G401 (cell line): ENCODE results near the gene TMEM123. TPM values are rescaled to one million over a fixed set of nuclear protein-coding genes. Genes with fewer than 3 reads are reported as not detected.
"Not testable (repeated sequence)": the region's sequence is repeated elsewhere in the genome, so short reads cannot be mapped to it uniquely, and the experiment has no call there.

Source experiments
- DNase-seq: peaks from one replicate; pipeline ENCODE4 v3.0.0-alpha.2; 2015; ENCODE audit warnings: low spot score
- in situ Hi-C: cut with HindIII; loops from 2 replicates; pipeline ENCODE4 v1.10.0; 2016; ENCODE audit warnings: low sequenced_read_pairs, mixed read lengths
- total RNA-seq: library from RNA; depleted of rRNA; stranded (reverse); fragments of >200 nt; shearing (Covaris generic); gene quantifications from 2 replicates; pipeline ENCODE4 v1.2.3, GENCODE V29; 2014

The TMEM123 gene
- total RNA-seq, 1 experiment from 2014 or later, result 104 TPM

DNA sequence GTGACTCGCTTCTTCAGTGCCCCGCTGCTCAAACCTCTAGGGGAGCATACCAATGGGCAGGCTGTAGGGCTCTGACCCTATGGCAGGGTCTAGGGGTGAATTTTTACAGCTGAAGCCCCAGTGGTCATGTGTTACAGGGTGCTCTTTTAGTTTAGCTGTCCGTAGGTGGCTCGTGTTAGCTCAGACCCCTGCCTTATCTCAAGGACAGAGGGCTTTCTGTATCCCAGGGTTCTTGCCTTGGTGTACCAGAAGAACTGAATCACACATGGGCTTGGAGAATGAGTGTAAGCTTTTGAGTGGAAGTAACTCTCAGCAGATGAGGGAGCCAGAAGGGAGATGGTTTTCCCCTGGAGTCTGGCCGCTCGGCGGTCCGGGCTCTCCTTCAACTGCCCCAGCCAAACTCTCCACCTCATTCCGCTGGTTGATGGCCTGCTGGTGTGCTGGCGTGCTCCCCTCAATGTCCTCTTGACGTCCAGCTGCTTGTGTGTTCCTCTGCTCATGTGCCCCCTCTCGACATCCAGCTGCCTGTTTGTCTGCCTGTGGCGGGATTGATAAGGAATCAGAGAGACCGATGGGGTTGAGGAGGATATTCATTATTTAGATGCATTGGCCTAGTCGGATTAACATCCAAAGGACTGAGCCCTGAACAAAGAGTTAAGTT, 68.0 kb downstream of the TMEM123 start:
- no peak for DNase-seq
- in situ Hi-C loops, result no loop called here

DNA sequence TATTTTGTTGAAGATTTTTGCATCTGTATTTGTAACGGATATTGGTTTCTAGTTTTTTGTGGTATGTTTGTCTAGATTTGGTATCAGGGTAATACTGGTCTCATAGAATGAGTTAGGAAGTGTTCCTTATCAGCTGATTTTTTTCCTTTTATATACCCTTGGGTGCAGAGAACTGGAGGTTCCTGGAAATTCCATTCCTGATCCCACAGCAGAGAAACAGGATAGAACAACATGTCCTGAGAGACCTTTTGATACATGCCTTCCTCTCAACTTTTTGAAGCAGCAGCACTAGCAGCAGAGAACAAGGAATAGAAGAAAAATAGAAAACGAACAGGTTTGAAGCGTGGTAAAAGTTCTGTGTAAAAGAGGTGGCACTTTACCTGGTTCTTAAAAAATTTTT, 68.7 kb downstream of the TMEM123 start:
- in situ Hi-C loops, result no loop called here

DNA sequence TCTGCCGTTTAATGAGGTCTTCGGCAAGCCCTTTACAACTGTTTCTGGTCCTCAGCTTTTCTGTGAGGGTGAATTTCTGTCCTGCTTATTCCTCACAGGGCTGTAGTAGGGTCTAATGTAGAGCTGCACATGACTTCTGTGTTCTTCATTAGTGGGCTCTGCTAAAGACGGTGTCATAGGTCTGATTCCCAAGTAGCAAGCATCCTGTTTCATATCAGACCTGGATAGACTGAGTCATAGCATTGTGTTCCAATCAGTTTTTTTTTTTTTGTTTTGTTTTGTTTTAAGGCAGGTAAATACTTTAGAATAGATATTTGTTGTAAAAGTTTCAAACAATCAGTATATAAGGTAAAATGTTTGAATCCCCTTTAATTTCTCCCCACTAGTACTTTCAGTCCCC, 70.2 kb downstream of the TMEM123 start:
- in situ Hi-C loops, result no loop called here
- DNase-seq, result no peak

More for the DNA sequence above, 68.7 kb downstream of the TMEM123 start:
- DNase-seq, result no peak

DNA sequence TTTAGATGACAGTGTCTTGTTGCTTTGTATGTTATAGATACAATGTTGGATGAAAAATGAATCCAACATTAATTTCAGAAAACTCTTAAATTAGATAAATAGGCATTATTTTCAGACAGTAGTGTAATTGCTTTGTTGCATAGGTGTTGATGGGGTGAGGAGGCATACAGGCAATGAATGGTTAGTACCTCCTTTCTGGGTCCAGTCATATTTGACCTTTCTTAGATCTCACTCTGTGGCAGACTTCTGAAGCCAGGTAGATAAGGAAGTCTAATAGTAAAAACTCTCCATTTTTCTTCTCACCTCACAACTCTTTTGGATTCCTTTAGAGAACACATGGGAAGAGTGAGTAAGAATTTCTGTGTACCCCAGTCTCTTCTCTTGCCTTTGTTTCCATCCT, 73.7 kb downstream of the TMEM123 start:
- in situ Hi-C loops, result no loop called here
- no peak for DNase-seq

DNA sequence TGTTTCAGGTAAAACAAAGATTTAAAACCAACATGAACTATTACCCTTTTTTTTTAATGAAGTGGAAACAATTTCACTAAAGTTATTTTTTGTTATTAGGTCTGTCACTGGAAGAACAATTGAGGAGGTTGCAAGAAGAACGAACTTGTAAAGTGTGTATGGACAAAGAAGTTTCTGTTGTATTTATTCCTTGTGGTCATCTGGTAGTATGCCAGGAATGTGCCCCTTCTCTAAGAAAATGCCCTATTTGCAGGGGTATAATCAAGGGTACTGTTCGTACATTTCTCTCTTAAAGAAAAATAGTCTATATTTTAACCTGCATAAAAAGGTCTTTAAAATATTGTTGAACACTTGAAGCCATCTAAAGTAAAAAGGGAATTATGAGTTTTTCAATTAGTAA, 74.7 kb downstream of the TMEM123 start:
- in situ Hi-C loops, result no loop called here
- no peak for DNase-seq

DNA sequence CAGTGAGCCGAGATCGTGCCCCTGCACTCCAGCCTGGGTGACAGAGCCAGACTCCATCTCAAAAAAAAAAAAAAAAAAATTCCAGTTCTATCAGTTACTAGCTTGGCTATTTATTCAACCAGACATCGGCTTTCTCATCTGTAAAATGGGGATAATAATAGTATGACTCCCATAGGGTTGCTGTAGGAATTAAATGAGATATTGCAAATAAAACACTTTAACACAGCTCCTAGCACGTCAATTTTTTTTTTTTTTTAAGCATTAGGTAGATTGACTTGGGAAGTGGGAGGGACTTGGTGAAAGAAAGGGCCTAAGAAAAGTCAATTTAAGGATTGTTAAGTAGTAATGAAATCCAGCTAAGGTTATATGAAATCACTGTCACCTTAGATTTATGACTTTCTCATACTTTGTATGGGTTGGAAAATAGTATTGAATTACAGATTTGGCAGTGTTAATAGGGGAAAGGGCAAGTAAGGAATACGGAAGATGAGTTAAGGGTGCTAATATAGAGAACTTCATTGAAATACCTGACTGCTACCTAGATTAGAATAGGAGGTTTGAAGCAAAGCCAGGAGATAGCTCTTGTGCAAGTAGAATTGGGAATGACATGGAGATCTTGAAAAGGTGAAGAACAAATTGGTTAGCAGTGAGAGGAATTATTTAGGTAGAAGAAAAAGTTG, 76.7 kb downstream of the TMEM123 start:
- DNase-seq, result no peak
- in situ Hi-C loops, result no loop called here

DNA sequence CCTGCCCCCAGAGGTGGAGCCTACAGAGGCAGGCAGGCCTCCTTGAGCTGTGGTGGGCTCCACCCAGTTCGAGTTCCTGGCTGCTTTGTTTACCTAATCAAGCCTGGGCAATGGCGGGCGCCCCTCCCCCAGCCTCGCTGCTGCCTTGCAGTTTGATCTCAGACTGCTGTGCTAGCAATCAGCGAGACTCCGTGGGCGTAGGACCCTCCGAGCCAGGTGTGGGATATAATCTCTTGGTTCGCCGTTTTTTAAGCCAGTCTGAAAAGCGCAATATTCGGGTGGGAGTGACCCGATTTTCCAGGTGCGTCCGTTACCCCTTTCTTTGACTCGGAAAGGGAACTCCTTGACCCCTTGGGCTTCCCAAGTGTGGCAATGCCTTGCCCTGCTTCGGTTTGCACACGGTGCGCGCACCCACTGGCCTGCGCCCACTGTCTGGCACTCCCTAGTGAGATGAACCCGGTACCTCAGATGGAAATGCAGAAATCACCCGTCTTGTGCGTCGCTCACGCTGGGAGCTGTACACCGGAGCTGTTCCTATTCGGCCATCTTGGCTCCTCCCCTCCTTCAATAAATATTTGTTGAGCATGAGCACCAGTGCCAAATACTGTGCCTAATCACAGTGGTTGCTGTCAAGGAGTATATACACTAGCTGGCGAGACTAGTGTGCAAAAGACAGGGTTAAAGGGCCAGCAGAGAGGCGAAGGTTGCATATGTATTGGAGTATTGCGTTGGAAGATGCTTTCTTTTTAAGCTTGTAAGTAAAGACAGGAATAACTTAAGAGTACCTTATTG, 77.7 kb downstream of the TMEM123 start:
- in situ Hi-C loops, DNase-seq: not testable (repeated sequence)

DNA sequence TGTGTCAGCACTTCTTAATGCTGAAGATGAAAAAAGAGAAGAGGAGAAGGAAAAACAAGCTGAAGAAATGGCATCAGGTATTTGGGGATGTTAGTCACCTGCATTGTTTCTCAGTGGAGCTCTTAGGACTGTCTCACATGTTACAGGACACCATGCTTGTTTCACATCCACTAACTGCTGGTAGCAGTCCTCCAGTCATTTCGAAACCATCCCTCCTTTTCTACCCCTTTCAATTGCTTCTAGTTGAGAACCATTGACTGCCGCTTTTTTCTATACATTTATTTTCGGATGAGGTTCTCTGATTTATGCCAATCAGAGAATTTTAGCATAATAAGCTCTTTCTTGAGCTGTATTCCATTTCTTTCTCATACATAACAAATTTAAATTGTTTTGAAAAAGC, 84.1 kb downstream of the TMEM123 start:
- DNase-seq, result no peak
- in situ Hi-C loops, result no loop called here

DNA sequence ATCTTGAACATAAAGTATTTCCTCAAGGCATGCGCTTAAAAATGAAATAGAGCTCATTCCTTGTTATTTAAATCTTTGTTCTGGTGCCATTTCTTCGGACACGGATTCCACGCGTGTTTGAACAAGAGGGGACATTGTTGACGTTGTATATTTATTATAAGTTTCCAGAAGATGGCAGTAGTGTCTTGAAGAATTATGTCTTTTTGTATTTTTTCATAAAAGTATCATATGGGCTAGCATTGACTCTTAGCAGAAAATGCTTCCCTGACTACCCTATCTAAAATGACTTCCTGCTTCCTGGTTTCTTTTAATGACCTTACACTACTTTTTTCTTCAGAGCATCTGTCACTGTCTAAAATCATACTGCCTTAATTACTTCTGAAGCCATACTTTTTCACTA, 85.2 kb downstream of the TMEM123 start:
- DNase-seq, result no peak
- in situ Hi-C loops, result no loop called here

DNA sequence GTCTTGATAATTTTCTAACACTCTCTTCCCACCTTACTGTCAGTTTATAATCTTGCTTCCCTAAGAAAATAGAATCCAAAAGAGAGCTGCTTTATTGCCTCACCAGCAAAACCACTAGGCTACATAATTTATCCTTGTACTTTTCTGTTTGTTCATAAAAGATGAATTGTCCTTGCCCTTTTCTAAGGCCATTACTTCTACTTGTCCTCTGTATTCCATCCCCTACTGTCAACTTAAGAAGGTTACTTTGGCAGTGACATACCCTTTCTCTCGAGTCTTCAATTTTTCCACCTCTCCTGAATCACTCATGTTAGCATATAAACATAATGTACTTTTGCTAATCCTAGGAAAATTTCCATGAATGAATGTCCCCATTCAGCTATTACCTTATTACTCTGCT, 87.6 kb downstream of the TMEM123 start:
- DNase-seq, result no peak
- in situ Hi-C loops, result no loop called here

DNA sequence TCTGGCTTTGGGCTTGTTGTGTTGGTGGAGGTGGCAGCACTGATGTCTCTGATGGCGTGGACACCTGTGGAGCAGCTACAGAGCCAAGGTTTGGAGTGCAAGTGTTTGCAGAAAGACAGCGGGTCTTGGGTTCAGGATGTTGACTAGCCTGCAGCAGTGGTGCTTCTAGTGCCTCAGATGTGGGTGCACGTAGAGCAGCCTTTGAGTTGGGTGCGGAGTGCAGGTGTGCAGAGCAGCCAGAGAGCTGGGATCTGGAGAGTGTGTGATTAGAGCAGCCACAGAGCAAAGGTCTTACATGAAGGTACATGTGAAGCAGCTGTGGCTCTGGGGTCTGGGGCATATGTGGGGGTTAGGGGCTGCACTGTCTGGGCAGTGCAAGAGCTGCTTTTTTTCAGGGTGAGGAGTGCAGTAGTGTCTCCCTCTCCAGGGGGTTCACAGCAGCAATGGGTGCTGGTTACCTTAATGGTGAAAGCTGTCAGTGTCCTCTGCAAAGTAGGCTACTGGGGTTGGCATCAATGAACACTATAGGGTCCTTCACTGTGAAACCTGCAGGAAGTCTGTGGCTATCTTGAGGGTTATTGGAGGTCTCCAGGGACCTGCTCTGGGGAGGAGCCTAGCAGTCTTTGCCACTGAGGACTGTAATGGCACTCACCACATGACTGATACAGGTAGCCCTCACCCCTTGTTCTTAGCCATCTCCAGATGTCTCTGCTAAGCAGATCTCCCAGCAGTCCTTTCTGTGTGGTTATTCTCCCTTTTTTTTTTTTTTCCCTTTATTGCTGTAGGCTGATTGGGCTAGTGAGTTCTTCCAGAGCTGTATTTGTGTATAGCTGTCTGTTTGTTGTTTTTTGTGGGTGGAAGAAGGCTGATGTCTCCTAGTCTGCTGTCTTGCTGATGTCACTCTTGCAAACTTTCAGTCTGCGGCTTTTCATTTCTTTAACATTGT, 91.2 kb downstream of the TMEM123 start:
- DNase-seq, result no peak
- in situ Hi-C loops, result no loop called here

DNA sequence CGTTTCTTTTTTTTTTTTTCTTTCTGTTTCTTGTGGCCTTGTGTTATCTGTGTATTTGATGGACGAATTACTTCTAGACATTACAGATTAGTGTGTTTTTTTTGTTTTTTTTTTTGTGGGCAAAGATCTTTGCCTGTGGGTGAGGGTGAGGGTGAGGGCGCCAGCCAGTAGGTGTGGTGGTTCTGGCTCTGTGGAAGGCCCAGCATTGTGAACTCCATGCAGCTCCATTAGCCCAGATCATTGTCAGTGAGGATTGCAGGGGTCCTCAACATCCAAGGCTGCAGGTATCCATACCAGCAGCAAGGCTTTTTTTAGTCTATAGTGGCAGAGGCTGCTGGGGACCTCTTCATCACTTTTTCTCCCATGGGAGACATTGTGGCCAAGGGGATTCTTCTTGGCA, 91.9 kb downstream of the TMEM123 start:
- DNase-seq, result no peak

DNA sequence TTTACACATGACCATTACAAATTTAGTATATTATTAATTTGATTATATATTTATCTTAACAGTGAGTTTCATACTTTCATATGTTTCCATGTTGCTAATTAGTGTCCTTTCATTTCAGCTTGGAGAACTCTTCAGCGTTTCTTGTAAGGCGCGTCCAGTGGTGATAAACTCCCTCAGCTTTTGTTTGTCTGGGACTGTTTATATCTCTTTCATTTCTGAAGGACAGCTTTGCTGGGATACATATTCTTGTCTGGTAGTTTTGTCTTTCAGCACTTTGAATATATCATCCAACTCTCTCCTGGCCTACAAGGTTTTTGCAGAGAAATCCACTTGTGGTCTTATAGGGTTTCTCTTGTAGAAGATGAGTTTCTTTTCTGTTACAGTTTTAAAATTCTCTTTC, 93.2 kb downstream of the TMEM123 start:
- in situ Hi-C loops, result no loop called here
- DNase-seq, result no peak

More for the DNA sequence above, 91.9 kb downstream of the TMEM123 start:
- in situ Hi-C loops, result no loop called here

DNA sequence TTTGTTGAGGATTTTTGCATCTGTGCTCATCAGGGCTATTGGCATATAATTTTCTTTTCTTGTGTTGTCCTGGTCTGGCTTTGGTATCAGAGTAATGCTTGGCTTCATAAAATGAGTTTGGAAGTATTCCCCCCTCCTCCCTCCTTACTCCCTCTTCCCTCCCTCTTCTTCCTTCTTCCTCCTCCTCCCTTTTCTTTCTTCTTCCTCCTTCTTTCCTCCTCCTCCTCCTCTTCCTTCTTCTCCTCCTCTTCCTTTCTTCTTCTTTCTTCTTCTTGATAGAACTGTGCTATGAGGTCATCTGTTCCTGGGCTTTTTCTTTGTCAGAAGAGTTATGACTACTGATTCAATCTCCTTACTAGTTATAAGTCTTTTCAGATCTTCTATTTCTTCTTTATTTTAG, 95.4 kb downstream of the TMEM123 start:
- in situ Hi-C loops, result no loop called here
- no peak for DNase-seq

DNA sequence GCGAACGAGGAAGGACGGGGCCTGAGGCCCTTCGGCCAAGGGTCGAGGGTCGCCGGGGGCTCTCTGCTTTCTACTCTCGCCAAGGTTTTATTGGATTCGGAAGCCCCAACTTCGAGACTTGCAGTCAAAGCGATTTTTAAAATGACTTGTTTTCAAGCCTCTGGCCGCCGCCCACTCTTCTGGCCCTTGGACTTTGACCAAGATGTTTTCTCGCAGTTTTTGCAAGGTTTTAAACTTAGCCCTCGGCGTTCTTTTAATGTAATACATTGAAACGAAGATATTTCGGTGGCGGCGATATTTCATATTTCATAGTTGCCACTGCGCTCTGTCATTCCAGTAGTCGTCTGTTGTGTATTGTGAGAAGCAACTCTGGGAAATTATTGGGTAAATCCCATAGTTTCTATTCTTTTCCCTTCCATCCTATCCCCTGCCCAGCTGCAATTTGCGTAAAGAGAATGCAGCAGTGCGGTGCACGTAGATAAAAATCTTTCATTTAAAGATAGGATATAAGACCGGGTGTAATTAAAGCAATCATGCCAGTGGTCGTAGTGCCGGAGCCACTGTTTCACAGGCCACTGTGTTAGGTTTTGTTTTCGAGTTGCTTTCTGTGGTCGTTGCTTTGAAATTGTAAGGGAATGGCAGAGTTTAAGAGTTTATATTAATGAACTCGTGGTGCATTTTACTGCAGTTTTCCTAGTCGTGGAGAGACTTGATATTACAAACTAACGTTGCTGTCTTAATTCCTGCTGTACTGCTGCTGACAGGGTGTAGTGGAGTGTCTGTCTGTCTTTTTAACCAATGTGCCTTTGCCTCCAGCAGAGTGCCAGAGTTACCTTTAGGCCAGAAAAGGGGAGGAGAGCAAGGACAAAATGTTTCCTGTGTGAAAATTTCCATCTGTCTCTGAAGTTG, 104.8 kb downstream of the TMEM123 start:
- in situ Hi-C loops, result no loop called here
- peak; percentile 53 for DNase-seq

DNA sequence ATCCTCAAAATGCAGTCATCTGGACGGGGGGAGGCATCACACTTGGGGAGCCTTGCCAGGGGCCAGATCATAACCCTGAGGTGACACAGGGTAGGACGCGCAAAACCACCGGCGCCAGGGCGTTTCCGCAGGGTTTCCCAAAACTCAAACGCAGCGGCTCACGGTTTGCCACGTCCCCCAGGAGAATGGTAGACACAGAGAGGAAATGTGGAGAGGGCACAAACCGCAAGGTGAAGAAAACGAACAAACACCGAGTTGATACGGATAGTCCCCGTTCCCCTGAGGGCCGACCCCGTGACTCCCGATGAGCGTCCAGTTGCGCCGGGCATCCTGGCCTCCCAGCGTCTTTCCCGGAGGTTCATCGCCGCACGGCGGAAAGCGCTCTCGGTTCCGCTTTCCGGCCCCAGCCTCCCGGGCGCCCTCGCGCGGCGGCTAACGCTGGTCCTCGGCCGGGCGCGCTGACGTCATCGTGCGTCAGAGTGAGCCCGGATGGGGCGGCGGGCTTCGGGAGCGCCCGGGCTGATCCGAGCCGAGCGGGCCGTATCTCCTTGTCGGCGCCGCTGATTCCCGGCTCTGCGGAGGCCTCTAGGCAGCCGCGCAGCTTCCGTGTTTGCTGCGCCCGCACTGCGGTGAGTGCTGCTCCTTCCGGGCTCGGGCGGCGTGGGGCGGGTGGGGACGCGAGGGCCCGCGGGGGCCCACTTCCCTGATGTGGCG, 105.7 kb downstream of the TMEM123 start, which contains the start of gene BIRC2:
Gene BIRC2 (plus strand): TSS at position 467 of the 714 bp plus-strand sequence. CDS start 2,641 bp downstream, outside the sequence.
- in situ Hi-C loops, result no loop called here
- DNase-seq, result peak; percentile 89

DNA sequence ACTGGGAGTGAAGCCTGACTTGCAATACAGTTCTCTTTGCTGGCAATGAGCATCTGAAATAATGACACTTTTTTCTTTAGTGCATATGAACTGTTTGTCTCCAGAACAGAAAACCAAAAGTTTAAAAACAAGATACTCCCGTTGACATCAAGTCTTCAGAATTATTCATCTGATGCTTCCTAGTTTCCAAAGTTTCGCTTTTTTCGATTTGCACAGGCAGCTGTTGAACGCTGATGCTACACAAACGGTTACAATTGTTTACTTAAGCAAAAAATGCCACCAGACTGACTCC, 106.2 kb downstream of the TMEM123 start:
- in situ Hi-C loops, result no loop called here
- DNase-seq, result no peak
